Lung (tissue), 16 donors: ENCODE results near the gene VMO1. TPM values are rescaled to one million over a fixed set of nuclear protein-coding genes. Genes with fewer than 3 reads are reported as not detected.

Experiments used
- ATAC-seq: fragments of 200-7000 bp; cut with Tn5 transposase; one replicate; pipeline ENCODE4 v1.9.1; 2020; ENCODE audit warnings: moderate number of reproducible peaks; ENCODE audit not compliant: insufficient read depth, low FRiP score
- DNase-seq, 3 donors: peaks; one replicate each; pipeline ENCODE4 v3.0.0-alpha.2; 2013 to 2017
- H3K27ac ChIP-seq, 2 donors: one replicate each; pipeline ENCODE4 v1.5.1; 2013; ENCODE audit warnings: mild to moderate bottlenecking in 2 of 2, moderate library complexity in 2 of 2, control low read depth in 1 of 2, inconsistent platforms in 1 of 2, low read depth in 1 of 2, low read length in 1 of 2
- H3K27me3 ChIP-seq, 3 donors: one replicate each; pipeline ENCODE4 v1.5.1; 2013; ENCODE audit warnings: low read length in 2 of 3; ENCODE audit not compliant: control insufficient read depth in 3 of 3, insufficient read depth in 3 of 3
- H3K36me3 ChIP-seq, 4 donors: one replicate each; pipeline ENCODE4 v1.5.1; 2013; ENCODE audit warnings: low read length in 4 of 4, mild to moderate bottlenecking in 1 of 4, moderate library complexity in 1 of 4; ENCODE audit not compliant: control insufficient read depth in 4 of 4, insufficient read depth in 4 of 4
- H3K4me1 ChIP-seq, 5 donors: one replicate each; pipeline ENCODE4 v1.5.1; 2013; ENCODE audit warnings: low read length in 5 of 5, mild to moderate bottlenecking in 2 of 5, moderate library complexity in 1 of 5; ENCODE audit not compliant: control insufficient read depth in 5 of 5, insufficient read depth in 5 of 5
- H3K4me3 ChIP-seq: one replicate; pipeline ENCODE4 v1.5.1; 2013; ENCODE audit warnings: mild to moderate bottlenecking, control low read depth, moderate library complexity
- H3K9ac ChIP-seq, 2 donors: one replicate each; pipeline ENCODE4 v1.5.1; 2013; ENCODE audit warnings: low read length in 2 of 2, control low read depth in 1 of 2; ENCODE audit not compliant: insufficient read depth in 1 of 2
- H3K9me3 ChIP-seq, 4 donors: one replicate each; pipeline ENCODE4 v1.5.1; 2013; ENCODE audit warnings: low read length in 3 of 4, mild to moderate bottlenecking in 1 of 4, moderate library complexity in 1 of 4; ENCODE audit not compliant: control insufficient read depth in 4 of 4, insufficient read depth in 3 of 4
- WGBS, 2 donors: extraction: QIAGEN DNeasy Blood & Tissue Kit; methylation state at CpG; one replicate each; pipeline ENCODE4 v1.1.7; 2013; 5-methylcytosine and 5-hydroxymethylcytosine counted together
- long read RNA-seq, 5 donors: transcript quantifications; one replicate each; lab custom pipeline, GENCODE V29; 2026
- polyA plus RNA-seq, 2 donors: library from polyadenylated mRNA; stranded (reverse); fragments of 200-250 nt; gene quantifications; one replicate each; pipeline ENCODE4 v1.2.1, GENCODE V29; 2013
- total RNA-seq, 2 donors: library from RNA; depleted of rRNA in 1 of 2; stranded (reverse); fragments of >200 nt in 1 of 2; gene quantifications; one replicate each; pipeline ENCODE4 v1.2.1, GENCODE V29; 2014 to 2021
- TF ChIP-seq, protein P1 (sequence below): IDR thresholded peaks from 2 replicates; pipeline ENCODE4 v1.5.1; 2012; ENCODE audit warnings: mild to moderate bottlenecking; ENCODE audit errors: control extremely low read depth, extremely low read depth
- donor health status: control.
- donor health status: control.
- donor health status: Bipolar disorder and iron deficiency.
- donor health status: healthy.
- donor health status: DM: yes; HTN: yes; CAD: no.

Gene VMO1, protein sequence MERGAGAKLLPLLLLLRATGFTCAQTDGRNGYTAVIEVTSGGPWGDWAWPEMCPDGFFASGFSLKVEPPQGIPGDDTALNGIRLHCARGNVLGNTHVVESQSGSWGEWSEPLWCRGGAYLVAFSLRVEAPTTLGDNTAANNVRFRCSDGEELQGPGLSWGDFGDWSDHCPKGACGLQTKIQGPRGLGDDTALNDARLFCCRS
- total RNA-seq (10 to 100 TPM in 1 of 2 donors, 1 to 10 TPM in 1; 2.1 to 14.0 TPM), polyA plus RNA-seq (10 to 100 TPM; 21.3 to 21.8 TPM)
- long read RNA-seq, donor 1, partial matches to known transcripts, result 0 of 1 reads
- long read RNA-seq, donor 1, other reads (novel, unspliced or antisense), result 0 of 1 reads
- long read RNA-seq, donor 2, result 0 reads
- long read RNA-seq, donor 3, partial matches to known transcripts, result 159 of 159 reads
- long read RNA-seq, donor 3, other reads (novel, unspliced or antisense), result 0 of 159 reads
- long read RNA-seq, donor 4, result 0 reads
- long read RNA-seq, donor 5, result 0 reads

DNA sequence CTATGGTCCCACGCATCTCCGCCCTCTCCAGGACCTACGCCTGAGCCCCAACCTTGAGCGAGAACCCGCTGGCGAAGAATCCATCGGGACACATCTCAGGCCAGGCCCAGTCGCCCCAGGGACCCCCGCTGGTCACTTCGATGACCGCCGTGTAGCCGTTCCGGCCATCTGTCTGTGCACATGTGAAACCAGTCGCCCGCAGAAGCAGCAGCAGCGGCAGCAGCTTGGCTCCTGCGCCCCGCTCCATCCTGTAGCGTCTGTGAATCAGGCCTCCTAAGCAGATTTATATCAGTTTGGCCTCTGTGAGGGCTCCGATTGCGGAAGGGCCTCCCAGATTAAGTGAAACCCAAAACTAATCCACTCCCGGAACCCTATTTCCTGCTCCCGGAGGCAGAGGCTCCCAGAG, at the start of gene VMO1:
VMO1 (minus strand) TSS at position 259 of the 406 bp plus-strand sequence; CDS start at position 247, 12 bp downstream.
- H3K4me3 ChIP-seq, result no peak within 1 kb of the TSS
- ATAC-seq (no peak), DNase-seq (no peak)
- H3K4me1 ChIP-seq, result peaks cover 4 to 33% (median 17%) of the 10 kb centered on the region in 5 donors
- no peak within 1 kb of the TSS for H3K9ac ChIP-seq
- peaks cover 0 to 44% (median 33%) of the 10 kb centered on the region in 3 donors for H3K27me3 ChIP-seq
- no peak within 1 kb of the TSS for H3K27ac ChIP-seq
- TF ChIP-seq, protein P1, sequence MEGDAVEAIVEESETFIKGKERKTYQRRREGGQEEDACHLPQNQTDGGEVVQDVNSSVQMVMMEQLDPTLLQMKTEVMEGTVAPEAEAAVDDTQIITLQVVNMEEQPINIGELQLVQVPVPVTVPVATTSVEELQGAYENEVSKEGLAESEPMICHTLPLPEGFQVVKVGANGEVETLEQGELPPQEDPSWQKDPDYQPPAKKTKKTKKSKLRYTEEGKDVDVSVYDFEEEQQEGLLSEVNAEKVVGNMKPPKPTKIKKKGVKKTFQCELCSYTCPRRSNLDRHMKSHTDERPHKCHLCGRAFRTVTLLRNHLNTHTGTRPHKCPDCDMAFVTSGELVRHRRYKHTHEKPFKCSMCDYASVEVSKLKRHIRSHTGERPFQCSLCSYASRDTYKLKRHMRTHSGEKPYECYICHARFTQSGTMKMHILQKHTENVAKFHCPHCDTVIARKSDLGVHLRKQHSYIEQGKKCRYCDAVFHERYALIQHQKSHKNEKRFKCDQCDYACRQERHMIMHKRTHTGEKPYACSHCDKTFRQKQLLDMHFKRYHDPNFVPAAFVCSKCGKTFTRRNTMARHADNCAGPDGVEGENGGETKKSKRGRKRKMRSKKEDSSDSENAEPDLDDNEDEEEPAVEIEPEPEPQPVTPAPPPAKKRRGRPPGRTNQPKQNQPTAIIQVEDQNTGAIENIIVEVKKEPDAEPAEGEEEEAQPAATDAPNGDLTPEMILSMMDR, result no peak
- 6 to 8% methylated on average over 24 of the region's 24 CpGs for WGBS, 2 donors
- no peaks in the 10 kb centered on the region for H3K36me3 ChIP-seq
- H3K9me3 ChIP-seq, result peaks cover 0 to 2% (median 0%) of the 10 kb centered on the region in 4 donors

DNA sequence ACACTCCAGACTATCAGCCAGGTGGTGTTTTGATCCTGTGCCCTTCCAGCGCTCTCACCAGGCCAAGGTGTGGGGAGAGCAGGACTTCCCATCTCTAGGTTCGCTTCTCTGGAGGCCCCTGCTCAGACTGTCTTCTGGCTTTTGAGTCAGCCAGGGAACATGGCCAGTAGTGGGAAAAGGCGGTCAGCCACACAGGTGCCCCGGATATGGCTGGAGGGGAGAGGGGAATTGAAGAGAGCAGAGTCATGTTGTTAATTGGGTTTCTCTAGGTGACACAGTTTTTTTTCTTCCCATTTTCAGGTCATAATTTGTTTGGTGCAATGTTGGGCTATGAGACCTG, 48.5 kb upstream of the VMO1 start:
- 61 to 77% methylated on average over 4 of the region's 4 CpGs for WGBS, 2 donors
- no peak for DNase-seq
- Histone ChIP-seq H3K9me3 (no peaks in the 10 kb centered on the region), H3K4me1 (peaks cover 10 to 42% (median 15%) of the 10 kb centered on the region in 5 donors), H3K9ac (peak overlapping the region in 1 of 2 donors; percentile 61), H3K4me3 (no peak overlapping the region), H3K27me3 (no peaks in the 10 kb centered on the region), H3K27ac (peak overlapping the region in 1 of 2 donors; percentile 84), H3K36me3 (no peaks in the 10 kb centered on the region)
- TF ChIP-seq, protein P1, result no peak
- no peak for ATAC-seq

DNA sequence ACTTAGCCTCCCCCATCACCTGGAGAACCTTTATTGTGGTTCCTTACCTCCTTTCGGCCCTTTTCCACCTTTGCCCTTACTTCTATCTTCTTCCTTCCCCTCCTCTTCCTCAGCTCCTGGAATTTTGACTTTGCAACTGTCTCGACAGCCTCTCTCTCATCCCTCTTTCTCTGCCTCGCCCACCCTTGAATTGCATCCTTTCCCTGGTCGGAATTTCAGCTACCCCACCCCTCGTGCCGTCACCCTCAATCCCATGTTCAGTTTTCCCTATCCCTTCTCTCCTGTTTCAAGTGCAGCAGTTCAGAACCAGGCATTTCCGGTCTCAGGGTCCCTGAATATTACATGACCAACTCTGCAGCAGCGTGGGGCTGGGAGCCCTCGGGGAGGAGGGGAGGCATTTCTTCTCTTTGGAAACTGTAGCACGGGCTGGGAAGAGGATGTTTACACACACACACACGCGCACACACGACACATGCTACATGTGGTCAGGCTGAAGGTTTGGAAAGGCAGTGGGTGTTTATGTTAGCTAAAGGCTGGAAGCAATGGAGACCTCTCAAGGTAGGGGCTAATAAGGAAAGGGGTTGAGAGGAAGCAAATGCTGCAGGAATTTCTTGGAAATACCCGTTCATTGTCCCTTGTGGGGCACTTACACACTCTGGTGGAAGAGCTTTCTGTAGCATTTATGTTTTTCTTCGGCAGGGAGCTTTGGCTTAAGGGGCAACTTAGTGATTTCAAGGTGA, 47.9 kb upstream of the VMO1 start:
- peak overlapping the region; percentile 38 to 84 for H3K27ac ChIP-seq
- H3K36me3 ChIP-seq, result no peaks in the 10 kb centered on the region
- 5 to 8% methylated on average over 15 of the region's 15 CpGs for WGBS, 2 donors
- H3K9ac ChIP-seq, result peak overlapping the region; percentile 61 to 65
- H3K27me3 ChIP-seq, result no peaks in the 10 kb centered on the region
- H3K4me3 ChIP-seq, result peak overlapping the region; percentile 72
- TF ChIP-seq, protein P1, result no peak
- peaks cover 8 to 42% (median 15%) of the 10 kb centered on the region in 5 donors for H3K4me1 ChIP-seq
- no peaks in the 10 kb centered on the region for H3K9me3 ChIP-seq
- ATAC-seq (no peak), DNase-seq (peak; percentile 79 to 89 (median 86))
